Osteoblast (primary cell): ENCODE results near the gene ZFYVE16. TPM values are rescaled to one million over a fixed set of nuclear protein-coding genes. Genes with fewer than 3 reads are reported as not detected.

Experiments used
- DNase-seq: peaks from one replicate; pipeline ENCODE4 v3.0.0; 2011; ENCODE audit warnings: low spot score, mixed read lengths; ENCODE audit not compliant: insufficient read length; ENCODE audit errors: missing footprints
- H2AFZ ChIP-seq: 2 replicates; pipeline ENCODE4 v1.6.0; 2011; ENCODE audit warnings: mild to moderate bottlenecking, low read length
- H3K27ac ChIP-seq: 2 replicates; pipeline ENCODE4 v1.5.1; 2011; ENCODE audit warnings: mild to moderate bottlenecking, low read depth, low read length, moderate library complexity
- H3K27me3 ChIP-seq: 2 replicates; pipeline ENCODE4 v1.6.0; 2012; ENCODE audit warnings: mild to moderate bottlenecking, control low read depth, inconsistent platforms, low read length, moderate library complexity; ENCODE audit not compliant: insufficient read depth
- H3K36me3 ChIP-seq: 2 replicates; pipeline ENCODE4 v1.5.1; 2011; ENCODE audit warnings: mild to moderate bottlenecking, low read length, control low read depth, moderate library complexity; ENCODE audit not compliant: insufficient read depth
- H3K4me1 ChIP-seq: 2 replicates; pipeline ENCODE4 v1.5.1; 2011; ENCODE audit warnings: mild to moderate bottlenecking, low read length, control low read depth, moderate library complexity; ENCODE audit not compliant: insufficient read depth
- H3K4me2 ChIP-seq: 2 replicates; pipeline ENCODE4 v1.6.0; 2011; ENCODE audit warnings: mild to moderate bottlenecking, low read length; ENCODE audit not compliant: insufficient read depth
- H3K4me3 ChIP-seq: fragments of 200-600 bp; sonication (generic); 3 replicates; pipeline ENCODE4 v1.5.1; 2012; ENCODE audit warnings: mild to moderate bottlenecking, low read length, inconsistent platforms; ENCODE audit not compliant: insufficient read depth
- H3K79me2 ChIP-seq: 2 replicates; pipeline ENCODE4 v1.6.0; 2012; ENCODE audit warnings: mild to moderate bottlenecking, low read length, control low read depth, inconsistent platforms; ENCODE audit not compliant: insufficient read depth
- H3K9me3 ChIP-seq: 2 replicates; pipeline ENCODE4 v1.5.1; 2011; ENCODE audit warnings: low read depth, low read length, control low read depth
- H4K20me1 ChIP-seq: 2 replicates; pipeline ENCODE4 v1.6.0; 2012; ENCODE audit warnings: mild to moderate bottlenecking, low read length, control low read depth; ENCODE audit not compliant: insufficient read depth
- total RNA-seq: library from RNA; depleted of rRNA; stranded (reverse); fragments of >200 nt; gene quantifications from 2 replicates; pipeline ENCODE4 v1.2.3, GENCODE V29; 2012
- TF ChIP-seq, protein P1 (sequence below): IDR thresholded peaks from 2 replicates; pipeline ENCODE4 v1.5.1; 2011; ENCODE audit warnings: mild to moderate bottlenecking, low read depth, low read length, moderate library complexity; ENCODE audit errors: extremely low read depth

Gene ZFYVE16
- total RNA-seq, 1 donor: 32.6 TPM

DNA sequence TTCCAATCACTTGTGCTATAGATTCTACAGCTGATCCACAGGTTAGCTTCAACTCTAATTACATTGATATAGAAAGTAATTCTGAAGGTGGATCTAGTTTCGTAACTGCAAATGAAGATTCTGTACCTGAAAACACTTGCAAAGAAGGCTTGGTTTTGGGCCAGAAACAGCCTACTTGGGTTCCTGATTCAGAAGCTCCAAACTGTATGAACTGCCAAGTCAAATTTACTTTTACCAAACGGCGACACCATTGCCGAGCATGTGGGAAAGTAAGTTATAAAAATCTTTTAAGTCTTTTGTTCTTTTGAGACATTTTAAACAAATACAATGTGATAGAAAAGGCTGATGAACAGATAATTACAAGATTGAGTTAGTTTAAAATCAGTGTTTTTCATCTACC lies 30.9 kb downstream of the ZFYVE16 start:
- no peak overlapping the region for H3K4me3 ChIP-seq
- H3K79me2 ChIP-seq: peaks cover 6% of the 10 kb centered on the region

DNA sequence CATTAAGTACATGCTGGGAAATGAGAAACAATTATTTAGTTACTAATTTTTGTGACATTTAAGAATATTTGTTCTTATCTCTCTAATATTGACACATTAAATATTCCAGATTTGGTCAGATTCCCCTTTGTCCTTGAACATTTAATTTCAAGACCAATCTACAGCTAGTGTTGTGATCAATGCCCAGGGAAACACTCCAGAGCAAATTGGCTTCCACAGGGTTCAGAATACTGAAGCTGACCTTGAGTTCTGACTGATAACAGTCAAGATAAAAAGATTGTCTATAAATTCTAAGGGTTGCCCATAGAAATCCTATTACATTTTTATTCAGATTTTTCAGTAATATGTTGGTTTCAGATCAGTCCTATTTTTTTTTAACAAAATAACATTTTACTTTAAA lies 31.3 kb downstream of the ZFYVE16 start:
- DNase-seq: no peak
- Histone ChIP-seq H3K9me3 (no peaks in the 10 kb centered on the region), H3K27ac (no peak overlapping the region), H3K79me2 (peaks cover 6% of the 10 kb centered on the region), H4K20me1 (no peaks in the 10 kb centered on the region), H3K27me3 (no peaks in the 10 kb centered on the region), H2AFZ (no peak overlapping the region), H3K4me1 (no peaks in the 10 kb centered on the region), H3K4me2 (no peak overlapping the region), H3K4me3 (no peak overlapping the region), H3K36me3 (peaks cover 42% of the 10 kb centered on the region)
- TF ChIP-seq, protein P1, sequence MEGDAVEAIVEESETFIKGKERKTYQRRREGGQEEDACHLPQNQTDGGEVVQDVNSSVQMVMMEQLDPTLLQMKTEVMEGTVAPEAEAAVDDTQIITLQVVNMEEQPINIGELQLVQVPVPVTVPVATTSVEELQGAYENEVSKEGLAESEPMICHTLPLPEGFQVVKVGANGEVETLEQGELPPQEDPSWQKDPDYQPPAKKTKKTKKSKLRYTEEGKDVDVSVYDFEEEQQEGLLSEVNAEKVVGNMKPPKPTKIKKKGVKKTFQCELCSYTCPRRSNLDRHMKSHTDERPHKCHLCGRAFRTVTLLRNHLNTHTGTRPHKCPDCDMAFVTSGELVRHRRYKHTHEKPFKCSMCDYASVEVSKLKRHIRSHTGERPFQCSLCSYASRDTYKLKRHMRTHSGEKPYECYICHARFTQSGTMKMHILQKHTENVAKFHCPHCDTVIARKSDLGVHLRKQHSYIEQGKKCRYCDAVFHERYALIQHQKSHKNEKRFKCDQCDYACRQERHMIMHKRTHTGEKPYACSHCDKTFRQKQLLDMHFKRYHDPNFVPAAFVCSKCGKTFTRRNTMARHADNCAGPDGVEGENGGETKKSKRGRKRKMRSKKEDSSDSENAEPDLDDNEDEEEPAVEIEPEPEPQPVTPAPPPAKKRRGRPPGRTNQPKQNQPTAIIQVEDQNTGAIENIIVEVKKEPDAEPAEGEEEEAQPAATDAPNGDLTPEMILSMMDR: no peak

More for the DNA sequence above, 30.9 kb downstream of the ZFYVE16 start:
- TF ChIP-seq, protein P1: no peak
- Histone ChIP-seq H3K36me3 (peaks cover 40% of the 10 kb centered on the region), H3K4me1 (no peaks in the 10 kb centered on the region), H3K27me3 (no peaks in the 10 kb centered on the region), H4K20me1 (no peaks in the 10 kb centered on the region), H3K9me3 (no peaks in the 10 kb centered on the region), H3K27ac (no peak overlapping the region), H3K4me2 (no peak overlapping the region), H2AFZ (no peak overlapping the region)
- no peak for DNase-seq

DNA sequence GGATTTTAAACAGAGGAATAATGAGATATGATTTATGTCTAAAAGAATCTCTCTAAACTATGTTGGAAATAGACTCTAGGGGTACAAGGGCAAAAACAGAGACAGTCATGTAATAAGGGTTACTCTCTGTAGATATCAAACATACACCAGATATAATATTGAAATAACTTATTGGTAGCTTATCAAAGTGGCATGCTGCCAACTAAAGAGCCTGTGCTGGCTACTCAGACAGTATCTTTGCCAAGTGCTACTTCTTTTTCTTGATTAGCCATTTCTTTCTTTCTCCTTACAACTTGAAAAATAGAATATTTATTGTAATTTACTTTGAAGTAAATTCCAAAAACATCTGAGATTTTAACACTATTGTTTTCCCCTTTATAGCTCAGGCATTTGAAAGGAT lies 34.9 kb downstream of the ZFYVE16 start:
- DNase-seq: no peak
- Histone ChIP-seq H3K4me3 (no peak overlapping the region), H3K4me1 (no peaks in the 10 kb centered on the region), H2AFZ (no peak overlapping the region), H3K27ac (no peak overlapping the region), H3K36me3 (peaks cover 44% of the 10 kb centered on the region), H3K4me2 (no peak overlapping the region), H3K9me3 (no peaks in the 10 kb centered on the region), H3K79me2 (peaks cover 4% of the 10 kb centered on the region), H4K20me1 (no peaks in the 10 kb centered on the region), H3K27me3 (no peaks in the 10 kb centered on the region)
- TF ChIP-seq, protein P1: no peak

DNA sequence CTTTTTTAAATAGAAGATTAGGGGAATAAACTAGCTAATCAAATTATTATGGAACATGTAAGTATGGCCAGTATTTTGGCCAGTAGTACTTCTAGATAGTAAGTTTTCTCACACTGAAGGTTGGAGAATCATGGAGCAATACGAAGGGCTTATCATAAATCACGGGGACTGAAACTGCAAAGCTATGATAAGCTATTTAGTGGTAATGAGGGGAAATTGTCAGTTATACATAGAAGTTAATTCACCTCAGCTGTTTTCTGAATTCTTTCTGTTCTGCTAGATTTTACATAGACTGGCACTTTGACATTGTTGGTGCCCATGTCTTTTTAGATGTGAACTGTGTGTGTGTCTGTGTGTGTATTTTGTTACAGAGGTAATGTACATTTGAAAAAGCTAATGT lies 45.5 kb downstream of the ZFYVE16 start:
- peak; percentile 21 for DNase-seq
- no peak overlapping the region for H3K4me3 ChIP-seq
- H3K36me3 ChIP-seq: peaks cover 19% of the 10 kb centered on the region
- no peak overlapping the region for H2AFZ ChIP-seq
- no peak overlapping the region for H3K4me2 ChIP-seq
- H3K27ac ChIP-seq: no peak overlapping the region
- TF ChIP-seq, protein P1: no peak
- no peaks in the 10 kb centered on the region for H3K79me2 ChIP-seq
- no peaks in the 10 kb centered on the region for H3K4me1 ChIP-seq
- H4K20me1 ChIP-seq: no peaks in the 10 kb centered on the region
- no peaks in the 10 kb centered on the region for H3K27me3 ChIP-seq
- no peaks in the 10 kb centered on the region for H3K9me3 ChIP-seq
